CD14-positive monocyte (primary cell): ENCODE data around the gene ANKRD62. TPM values are rescaled to one million over a fixed set of nuclear protein-coding genes. Genes with fewer than 3 reads are reported as not detected.

Experiments used
- DNase-seq, 3 donors: peaks; one replicate each; pipeline ENCODE4 v3.0.0-alpha.2; 2011 to 2022
- H2AFZ ChIP-seq: 2 replicates; pipeline ENCODE4 v1.6.0; 2012; ENCODE audit warnings: mild to moderate bottlenecking, low read depth, low read length, inconsistent platforms; ENCODE audit not compliant: insufficient read depth, poor library complexity, severe bottlenecking
- H3K27ac ChIP-seq, 2 donors: 1 replicate in 1 of 2; 2 replicates in 1 of 2; pipeline ENCODE4 v1.5.1; 2012 to 2013; ENCODE audit warnings: low read length in 2 of 2, control low read depth in 1 of 2, inconsistent platforms in 1 of 2, low read depth in 1 of 2, mild to moderate bottlenecking in 1 of 2
- H3K27me3 ChIP-seq, 2 donors: one replicate each; pipeline versions ENCODE4 v1.6.0 to v1.6.1; 2011 to 2013; ENCODE audit warnings: low read length in 2 of 2; ENCODE audit not compliant: control insufficient read depth in 2 of 2, insufficient read depth in 2 of 2
- H3K36me3 ChIP-seq, 2 donors: replicated peaks in 1 of 2; 1 replicate in 1 of 2; 2 replicates in 1 of 2; pipeline versions ENCODE4 v1.5.1 to v1.6.1; 2012 to 2013; ENCODE audit warnings: low read length in 2 of 2, control low read depth in 1 of 2, inconsistent platforms in 1 of 2, mild to moderate bottlenecking in 1 of 2; ENCODE audit not compliant: insufficient read depth in 2 of 2, control insufficient read depth in 1 of 2
- H3K4me1 ChIP-seq, 2 donors: 1 replicate in 1 of 2; 2 replicates in 1 of 2; pipeline versions ENCODE4 v1.5.1 to v1.6.1; 2012 to 2013; ENCODE audit warnings: low read length in 2 of 2, control low read depth in 1 of 2, inconsistent platforms in 1 of 2, mild to moderate bottlenecking in 1 of 2, moderate library complexity in 1 of 2; ENCODE audit not compliant: insufficient read depth in 2 of 2, control insufficient read depth in 1 of 2
- H3K4me2 ChIP-seq: replicated peaks from 2 replicates; pipeline ENCODE3; 2012; ENCODE audit warnings: low read length, moderate library complexity, mild to moderate bottlenecking; ENCODE audit not compliant: poor library complexity, severe bottlenecking; ENCODE audit errors: extremely low read depth
- H3K4me3 ChIP-seq, 3 experiments: fragments of 200-600 bp in 1 of 3; sonication (generic) in 1 of 3; replicated peaks in 1 of 3; 1 replicate in 2 of 3; 2 replicates in 1 of 3; pipeline ENCODE4 v1.5.1; 2011 to 2013; ENCODE audit warnings: low read length in 3 of 3, mild to moderate bottlenecking in 3 of 3, control low read depth in 2 of 3, low read depth in 2 of 3, inconsistent platforms in 1 of 3, moderate library complexity in 1 of 3
- H3K79me2 ChIP-seq: 2 replicates; pipeline ENCODE4 v1.6.0; 2012; ENCODE audit warnings: mild to moderate bottlenecking, control low read depth, inconsistent platforms, low read length, moderate library complexity; ENCODE audit not compliant: insufficient read depth
- H3K9ac ChIP-seq: 2 replicates; pipeline ENCODE4 v1.6.0; 2017; ENCODE audit warnings: low read length, mild to moderate bottlenecking; ENCODE audit not compliant: insufficient read depth, poor library complexity, severe bottlenecking
- H3K9me3 ChIP-seq, 2 donors: replicated peaks in 1 of 2; 1 replicate in 1 of 2; 2 replicates in 1 of 2; pipeline versions ENCODE4 v1.5.1 to v1.6.1; 2012 to 2013; ENCODE audit warnings: low read length in 2 of 2, control low read depth in 1 of 2; ENCODE audit not compliant: control insufficient read depth in 1 of 2, insufficient read depth in 1 of 2
- H4K20me1 ChIP-seq: 2 replicates; pipeline ENCODE4 v1.6.0; 2012; ENCODE audit warnings: mild to moderate bottlenecking, low read length, control low read depth, moderate library complexity; ENCODE audit not compliant: insufficient read depth
- H3K27ac Mint-ChIP-seq, 7 donors: one replicate each; pipeline ENCODE4 v1.8.0; 2020; ENCODE audit warnings: mild to moderate bottlenecking in 7 of 7, mixed read lengths in 7 of 7, moderate library complexity in 6 of 7, inconsistent platforms in 2 of 7
- H3K27me3 Mint-ChIP-seq, 3 donors: one replicate each; pipeline ENCODE4 v1.8.0; 2021 to 2022; ENCODE audit warnings: low read depth in 3 of 3, mild to moderate bottlenecking in 3 of 3, mixed read lengths in 3 of 3, moderate library complexity in 3 of 3, inconsistent platforms in 1 of 3
- H3K36me3 Mint-ChIP-seq, 2 donors: one replicate each; pipeline ENCODE4 v1.8.0; 2020; ENCODE audit warnings: mixed read lengths in 2 of 2, inconsistent platforms in 1 of 2, mild to moderate bottlenecking in 1 of 2
- H3K4me1 Mint-ChIP-seq: one replicate; pipeline ENCODE4 v1.8.0; 2020; ENCODE audit warnings: mild to moderate bottlenecking, mixed read lengths
- H3K4me3 Mint-ChIP-seq, 2 donors: one replicate each; pipeline ENCODE4 v1.8.0; 2020; ENCODE audit warnings: mild to moderate bottlenecking in 2 of 2, mixed read lengths in 2 of 2, moderate library complexity in 1 of 2
- H3K9me3 Mint-ChIP-seq, 7 donors: one replicate each; pipeline ENCODE4 v1.8.0; 2020 to 2022; ENCODE audit warnings: mixed read lengths in 7 of 7, mild to moderate bottlenecking in 6 of 7, moderate library complexity in 6 of 7, inconsistent platforms in 2 of 7
- CTCF ChIP-seq: fragments of 200-600 bp; IDR thresholded peaks from one replicate; pipeline ENCODE4 v1.8.0; 2022; ENCODE audit warnings: antibody characterized with exemption, mild to moderate bottlenecking
- WGBS: methylation state at CpG from one replicate; pipeline ENCODE4 v1.1.5; 2013; ENCODE audit warnings: missing lambda C conversion rate; ENCODE audit not compliant: insufficient coverage; 5-methylcytosine and 5-hydroxymethylcytosine counted together
- intact Hi-C, 2 donors: fragments of 100-400 bp; cut with micrococcal nuclease; formaldehyde crosslinking; loops; one replicate each; pipeline versions ENCODE4 v1.15.0 to v1.15.1; 2023
- polyA plus RNA-seq, 3 donors: library from polyadenylated mRNA; depleted of rRNA in 1 of 3; unstranded in 2 of 3; stranded (reverse) in 1 of 3; fragments of 300-500 nt in 2 of 3; fragments of >200 nt in 1 of 3; fragmentation: Illumina TruSeq in 2 of 3; gene quantifications; 1 replicate in 2 of 3; 2 replicates in 1 of 3; pipeline ENCODE4 v1.2.3, GENCODE V29; 2012 to 2021

Gene ANKRD62
- polyA plus RNA-seq, 3 donors: not detected

- no peak overlapping the region for H3K4me3 Mint-ChIP-seq
- Histone ChIP-seq H3K9me3 (peaks cover 0 to 2% of the 10 kb centered on the region in 2 donors), H3K4me2 (no peak overlapping the region), H4K20me1 (no peaks in the 10 kb centered on the region), H3K27ac (no peak overlapping the region), H3K79me2 (no peaks in the 10 kb centered on the region), H3K4me3 (no peak overlapping the region), H2AFZ (no peak overlapping the region), H3K36me3 (no peaks in the 10 kb centered on the region), H3K27me3 (no peaks in the 10 kb centered on the region), H3K9ac (no peak overlapping the region), H3K4me1 (no peaks in the 10 kb centered on the region)
- no peak overlapping the region for H3K27ac Mint-ChIP-seq
- H3K36me3 Mint-ChIP-seq: no peaks in the 10 kb centered on the region
- peaks cover 0 to 7% (median 0%) of the 10 kb centered on the region in 7 donors for H3K9me3 Mint-ChIP-seq
- TF ChIP-seq CTCF: no peak
- H3K27me3 Mint-ChIP-seq: peaks cover 3 to 9% (median 5%) of the 10 kb centered on the region in 3 donors
- no CpG with 5 or more reads among the region's 5 CpGs for WGBS
- DNase-seq: no peak
- intact Hi-C loops: no loop called here
- H3K4me1 Mint-ChIP-seq: no peaks in the 10 kb centered on the region
These were observed 20.5 kb downstream of the ANKRD62 start for GRCh38 chr18:12113999-12114646.

GRCh38 chr18:12119358-12119757 is 25.7 kb downstream of the ANKRD62 start:
- H3K36me3 Mint-ChIP-seq: no peaks in the 10 kb centered on the region

More at GRCh38 chr18:12119358-12119757, 25.7 kb downstream of the ANKRD62 start:
- H4K20me1 ChIP-seq: no peaks in the 10 kb centered on the region
- no peak overlapping the region for H3K4me3 ChIP-seq
- no peaks in the 10 kb centered on the region for H3K36me3 ChIP-seq
- no peak for TF ChIP-seq CTCF
- peak overlapping the region in 1 of 2 donors; percentile 13 for H3K4me3 Mint-ChIP-seq
- intact Hi-C loops: no loop called here
- H3K9me3 Mint-ChIP-seq: no peaks in the 10 kb centered on the region
- no peaks in the 10 kb centered on the region for H3K4me1 ChIP-seq
- H3K9ac ChIP-seq: no peak overlapping the region
- peaks cover 8% of the 10 kb centered on the region for H3K4me1 Mint-ChIP-seq
- H3K27ac ChIP-seq: no peak overlapping the region
- no peak for DNase-seq
- H3K79me2 ChIP-seq: no peaks in the 10 kb centered on the region
- WGBS: no CpG with 5 or more reads among the region's 2 CpGs
- no peaks in the 10 kb centered on the region for H3K9me3 ChIP-seq
- H3K27ac Mint-ChIP-seq: no peak overlapping the region
- H2AFZ ChIP-seq: no peak overlapping the region
- H3K4me2 ChIP-seq: no peak overlapping the region
- H3K27me3 ChIP-seq: no peaks in the 10 kb centered on the region
- peaks cover 5 to 18% (median 13%) of the 10 kb centered on the region in 3 donors for H3K27me3 Mint-ChIP-seq
